GM18861 (cell line): Measurements from ENCODE around the gene CSN3.
"Not testable (repeated sequence)": the region's sequence is repeated elsewhere in the genome, so short reads cannot be mapped to it uniquely, and the experiment has no call there.

Source experiments
- ATAC-seq: cut with Tn5 transposase; IDR thresholded peaks from one replicate; pipeline ENCODE4 v1.9.1; 2021; ENCODE audit not compliant: unreplicated experiment

The CSN3 gene, protein sequence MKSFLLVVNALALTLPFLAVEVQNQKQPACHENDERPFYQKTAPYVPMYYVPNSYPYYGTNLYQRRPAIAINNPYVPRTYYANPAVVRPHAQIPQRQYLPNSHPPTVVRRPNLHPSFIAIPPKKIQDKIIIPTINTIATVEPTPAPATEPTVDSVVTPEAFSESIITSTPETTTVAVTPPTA

DNA sequence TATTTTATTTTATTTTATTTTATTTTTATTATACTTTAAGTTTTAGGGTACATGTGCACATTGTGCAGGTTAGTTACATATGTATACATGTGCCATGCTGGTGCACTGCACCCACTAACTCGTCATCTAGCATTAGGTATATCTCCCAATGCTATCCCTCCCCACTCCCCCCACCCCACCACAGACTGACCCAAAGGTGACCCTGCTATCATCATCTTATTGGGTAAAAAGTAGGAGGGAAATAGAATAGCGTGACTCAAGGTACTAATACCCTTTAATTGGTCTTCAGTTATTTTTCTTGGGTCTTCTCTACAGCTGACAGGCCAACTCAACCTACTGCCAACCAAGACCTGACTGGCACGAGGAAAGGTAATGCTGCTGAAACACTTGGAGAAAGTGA lies at the start of gene CSN3:
CSN3 (plus strand) TSS at position 301 of the 400 bp plus-strand sequence. CDS start 2,223 bp downstream, outside the sequence.
- ATAC-seq = not testable (repeated sequence)

DNA sequence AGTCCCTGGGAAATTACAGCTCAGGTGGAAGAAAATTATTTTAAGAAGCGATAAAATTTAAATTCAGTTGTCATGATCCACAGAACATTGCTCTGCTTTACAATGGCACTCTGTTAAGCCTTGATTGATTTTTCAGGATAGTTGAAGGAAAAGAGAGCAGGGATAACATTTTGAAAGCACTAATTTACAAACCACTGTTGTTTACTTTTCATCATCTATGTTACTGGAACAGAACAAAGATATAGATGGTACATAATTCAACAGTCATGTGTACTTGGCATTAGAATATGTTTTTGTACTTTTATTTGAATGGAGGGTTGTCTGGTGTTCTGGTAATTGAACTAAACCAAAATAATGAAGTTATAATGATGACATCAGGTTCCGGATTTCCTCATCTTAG lies 49.5 kb upstream of the CSN3 start:
- ATAC-seq = no peak

DNA sequence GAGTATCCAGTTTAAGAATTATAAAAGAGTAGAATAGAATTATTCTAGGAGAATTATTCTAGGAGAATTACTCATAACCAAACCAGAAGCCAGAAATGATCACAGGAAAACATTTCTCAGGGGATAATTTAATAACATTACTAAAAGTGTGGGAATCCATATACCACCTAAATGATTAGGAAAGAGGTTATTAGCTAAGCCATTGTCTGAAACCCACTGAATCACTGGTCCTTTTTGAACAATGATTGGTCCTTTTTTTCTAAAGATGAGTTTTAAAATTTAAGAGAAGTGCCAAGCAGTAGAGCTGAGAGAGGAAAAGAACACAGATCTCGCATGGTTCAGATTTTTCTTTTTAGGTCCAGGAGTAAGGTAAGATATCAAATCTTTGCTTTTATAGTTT lies 47.0 kb upstream of the CSN3 start, which contains the start of gene ODAM:
ODAM (plus strand) TSS at position 301 of the 400 bp plus-strand sequence. CDS start 819 bp downstream, outside the sequence.
- ATAC-seq = no peak

DNA sequence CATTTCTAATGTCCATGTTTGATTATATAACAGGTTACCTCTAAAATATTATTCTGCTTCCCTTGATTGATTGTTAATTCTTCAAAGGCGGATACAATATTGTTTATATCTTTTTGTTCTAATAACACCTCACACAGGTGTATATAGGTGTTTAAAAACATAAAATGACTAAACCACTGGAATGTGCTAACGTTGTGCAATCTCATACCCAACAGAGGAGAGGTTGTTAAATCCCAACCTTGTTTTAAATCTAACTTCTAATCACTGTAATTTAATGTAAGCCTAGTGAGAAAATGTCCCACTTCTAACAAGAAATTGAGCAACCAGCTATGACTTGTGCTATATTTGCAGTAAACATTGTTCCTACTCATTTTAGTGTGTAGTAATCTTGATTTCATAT lies 45.5 kb upstream of the CSN3 start:
- no peak for ATAC-seq

DNA sequence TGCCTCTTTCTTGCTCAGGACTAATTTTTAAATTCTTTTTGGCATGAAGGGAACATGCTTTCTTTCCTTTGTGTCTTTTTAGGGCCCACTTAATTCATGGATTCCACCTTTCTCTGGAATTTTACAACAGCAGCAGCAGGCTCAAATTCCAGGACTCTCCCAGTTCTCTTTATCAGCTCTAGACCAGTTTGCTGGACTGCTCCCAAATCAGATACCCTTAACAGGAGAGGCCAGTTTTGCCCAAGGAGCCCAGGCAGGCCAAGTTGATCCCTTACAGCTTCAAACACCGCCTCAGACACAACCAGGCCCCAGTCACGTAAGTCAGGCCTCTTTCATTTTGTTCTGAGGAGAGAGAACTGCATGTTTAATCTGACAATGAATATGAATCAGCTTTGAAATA lies 44.6 kb upstream of the CSN3 start:
- ATAC-seq = no peak

DNA sequence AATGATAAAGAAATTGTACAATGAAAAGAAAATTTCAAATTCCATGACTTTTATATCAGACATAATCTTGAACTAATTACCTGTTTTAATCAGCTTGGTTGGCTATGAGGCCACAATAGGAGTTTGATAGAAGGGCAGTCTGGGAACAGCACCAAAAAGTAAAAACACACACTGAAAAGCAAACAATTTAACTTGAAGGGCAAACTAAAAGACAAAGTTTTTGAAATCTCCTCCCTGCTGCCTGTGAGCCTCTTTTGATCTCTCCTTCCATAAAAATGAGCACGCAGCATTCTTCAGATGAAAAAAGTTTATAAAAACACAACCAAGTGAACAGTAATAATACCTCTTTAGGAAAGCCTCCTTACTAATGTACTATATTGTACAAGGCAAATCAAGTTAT lies 38.8 kb upstream of the CSN3 start:
- no peak for ATAC-seq

DNA sequence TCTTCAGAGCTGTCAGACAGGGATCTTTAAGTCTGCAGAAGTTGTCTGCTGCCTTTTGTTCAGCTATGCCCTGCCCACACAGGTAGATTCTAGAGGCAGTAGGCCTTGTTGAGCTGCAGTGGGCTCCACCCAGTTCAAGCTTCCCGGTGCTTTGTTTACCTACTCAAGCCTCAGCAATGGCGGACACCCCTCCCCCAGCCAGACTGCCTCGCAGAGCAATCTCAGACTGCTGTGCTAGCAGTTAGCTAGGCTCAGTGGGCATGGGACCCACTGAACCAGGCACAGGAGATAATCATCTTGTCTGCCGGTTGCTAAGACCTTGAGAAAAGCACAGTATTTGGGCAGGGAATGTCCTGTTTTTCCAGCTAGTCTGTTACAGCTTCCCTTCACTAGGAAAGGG lies 29.6 kb upstream of the CSN3 start:
- not testable (repeated sequence) for ATAC-seq

DNA sequence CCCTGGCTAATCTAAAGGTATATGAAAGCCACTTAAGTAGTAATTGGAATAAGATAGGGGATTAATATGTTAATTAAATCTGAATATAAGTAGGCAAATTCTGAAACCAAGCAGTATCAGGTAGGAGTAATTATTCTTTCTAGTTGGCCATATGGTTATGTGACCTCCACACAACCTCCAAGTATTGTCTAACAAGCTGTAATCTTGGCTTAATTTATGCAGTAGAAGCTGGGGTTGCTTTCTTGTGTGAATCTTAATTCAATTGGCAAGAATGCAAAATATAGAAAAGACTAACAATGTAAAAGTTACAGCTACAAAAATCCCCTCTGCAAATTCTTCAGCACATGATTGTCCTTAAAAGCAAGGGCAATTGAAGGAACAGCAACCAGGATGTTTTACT lies 26.3 kb upstream of the CSN3 start:
- not testable (repeated sequence) for ATAC-seq

DNA sequence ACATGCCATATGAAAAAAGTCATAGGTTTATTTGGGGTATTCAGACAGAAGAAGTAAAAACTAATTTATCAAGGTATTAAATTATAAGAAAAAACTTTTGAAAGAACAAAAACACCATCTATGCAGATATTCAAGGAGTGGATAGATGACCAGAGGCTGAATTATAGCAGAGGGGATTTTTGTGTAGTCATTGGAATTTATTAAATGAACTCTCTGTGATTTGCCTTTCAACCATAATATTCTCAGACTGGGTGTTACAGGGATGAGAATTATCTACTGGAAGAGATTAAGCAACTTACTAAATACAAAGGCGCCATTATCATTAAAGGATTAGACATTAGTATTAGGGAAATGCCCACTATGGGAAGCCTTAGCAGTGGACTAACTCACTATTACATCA lies 25.8 kb upstream of the CSN3 start:
- ATAC-seq = not testable (repeated sequence)

DNA sequence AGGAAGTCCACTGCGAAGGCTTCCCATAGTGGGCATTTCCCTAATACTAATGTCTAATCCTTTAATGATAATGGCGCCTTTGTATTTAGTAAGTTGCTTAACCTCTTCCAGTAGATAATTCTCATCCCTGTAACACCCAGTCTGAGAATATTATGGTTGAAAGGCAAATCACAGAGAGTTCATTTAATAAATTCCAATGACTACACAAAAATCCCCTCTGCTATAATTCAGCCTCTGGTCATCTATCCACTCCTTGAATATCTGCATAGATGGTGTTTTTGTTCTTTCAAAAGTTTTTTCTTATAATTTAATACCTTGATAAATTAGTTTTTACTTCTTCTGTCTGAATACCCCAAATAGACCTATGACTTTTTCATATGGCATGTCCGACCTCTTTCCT lies 21.0 kb upstream of the CSN3 start:
- ATAC-seq = not testable (repeated sequence)

DNA sequence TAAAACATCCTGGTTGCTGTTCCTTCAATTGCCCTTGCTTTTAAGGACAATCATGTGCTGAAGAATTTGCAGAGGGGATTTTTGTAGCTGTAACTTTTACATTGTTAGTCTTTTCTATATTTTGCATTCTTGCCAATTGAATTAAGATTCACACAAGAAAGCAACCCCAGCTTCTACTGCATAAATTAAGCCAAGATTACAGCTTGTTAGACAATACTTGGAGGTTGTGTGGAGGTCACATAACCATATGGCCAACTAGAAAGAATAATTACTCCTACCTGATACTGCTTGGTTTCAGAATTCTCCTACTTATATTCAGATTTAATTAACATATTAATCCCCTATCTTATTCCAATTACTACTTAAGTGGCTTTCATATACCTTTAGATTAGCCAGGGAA lies 20.6 kb upstream of the CSN3 start:
- ATAC-seq = not testable (repeated sequence)

DNA sequence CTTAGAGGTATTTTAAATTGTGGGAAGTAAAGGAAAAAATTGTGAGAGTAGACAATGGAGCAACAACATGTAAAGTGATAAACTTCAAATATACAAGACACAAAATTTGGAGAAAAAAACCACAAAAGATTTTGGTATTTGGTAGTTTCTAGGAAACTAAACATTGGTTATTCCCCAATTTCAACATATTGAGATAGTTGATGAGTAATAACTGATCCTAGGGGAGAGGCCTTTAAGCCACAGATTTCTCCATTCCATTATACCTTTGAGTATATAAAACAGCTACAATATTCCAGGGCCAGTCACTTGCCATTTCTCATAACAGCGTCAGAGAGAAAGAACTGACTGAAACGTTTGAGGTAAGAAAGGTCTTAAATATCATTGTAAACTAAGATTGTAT lies 16.6 kb upstream of the CSN3 start, which contains the start of gene FDCSP:
FDCSP (plus strand) TSS at position 301 of the 400 bp plus-strand sequence. CDS start 5,071 bp downstream, outside the sequence.
- no peak for ATAC-seq

DNA sequence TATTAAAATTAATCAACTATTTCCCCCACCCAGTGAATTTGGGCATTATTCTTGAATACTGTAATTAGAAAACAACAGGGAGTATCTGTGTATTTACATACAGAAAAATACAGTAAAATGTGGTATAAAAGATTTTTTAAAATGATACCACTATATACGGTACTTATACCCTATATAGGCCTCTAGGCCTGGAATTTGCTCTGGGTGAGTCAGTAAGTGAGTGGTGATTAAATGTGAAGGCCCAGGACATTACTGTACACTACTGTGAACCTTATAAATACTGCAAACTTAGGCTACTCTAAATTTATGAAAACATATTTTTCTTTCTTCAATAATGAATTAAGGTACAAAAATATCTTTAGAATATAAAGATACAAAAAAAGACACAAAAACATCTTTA lies 6.3 kb upstream of the CSN3 start:
- ATAC-seq = no peak

DNA sequence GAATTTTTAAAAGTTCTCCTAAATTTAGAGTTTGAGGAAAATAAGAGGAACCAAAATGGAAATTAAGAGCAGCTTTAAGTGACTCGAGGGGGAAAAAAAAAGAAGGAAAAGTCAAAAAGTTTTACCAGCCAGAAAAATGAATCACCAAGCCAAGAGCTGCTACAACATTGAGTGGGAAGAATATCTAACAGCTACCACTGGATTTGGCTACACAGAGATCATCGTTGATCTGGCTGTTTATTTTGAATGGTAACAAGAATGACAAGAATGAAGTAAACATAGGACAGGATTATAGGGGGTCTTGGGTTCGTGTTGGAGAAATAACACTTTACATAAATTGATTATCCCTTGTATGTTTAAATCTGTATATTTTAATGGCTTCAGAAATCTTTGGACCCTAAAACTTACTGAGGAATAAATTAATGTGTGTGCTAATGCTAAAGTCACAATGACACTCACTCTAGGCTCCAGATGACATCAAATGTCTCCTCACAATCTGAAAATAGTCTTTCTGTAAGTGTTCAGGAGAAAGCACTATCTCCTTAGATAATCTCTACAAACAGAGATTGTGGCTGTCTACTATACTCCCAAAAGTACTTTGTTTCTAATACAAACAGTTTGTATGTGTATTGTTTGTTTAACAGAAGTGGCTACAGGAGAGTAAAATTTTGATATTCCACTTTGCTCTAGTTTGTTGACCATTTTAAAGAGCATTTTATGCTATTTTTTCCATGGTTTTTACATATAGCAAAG lies 3.1 kb upstream of the CSN3 start:
- no peak for ATAC-seq

DNA sequence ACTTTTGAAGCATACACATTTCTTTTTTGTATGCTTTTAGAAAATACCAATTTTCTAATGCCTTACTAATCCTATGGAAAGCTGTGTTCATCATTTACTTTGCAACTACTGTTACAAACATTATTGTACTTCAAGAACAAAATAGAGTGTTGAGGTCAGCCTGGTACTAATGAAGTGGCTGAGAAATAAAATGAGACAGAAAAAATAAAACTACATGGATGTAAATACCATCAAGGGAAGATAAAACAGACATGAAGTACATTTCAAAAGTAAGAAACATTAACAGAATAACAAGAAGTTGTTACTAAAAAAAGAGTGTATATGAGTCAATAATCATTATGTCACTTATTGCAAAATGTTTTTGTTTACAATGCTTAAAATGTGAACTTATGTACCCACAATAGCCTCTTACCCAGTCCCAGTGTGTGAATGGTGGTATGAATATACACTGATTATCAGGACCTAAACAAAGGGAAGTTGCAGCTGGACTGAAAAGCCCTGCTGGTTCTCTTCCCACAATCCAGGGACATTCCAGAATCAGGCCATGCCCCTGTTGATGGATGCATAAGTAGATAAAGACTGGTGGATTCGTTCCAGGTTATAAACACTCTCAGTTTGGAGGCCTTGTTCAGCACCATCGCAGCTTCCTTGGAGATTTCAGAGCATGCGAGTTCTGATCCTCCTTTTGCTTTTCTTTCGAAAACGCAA lies 2.4 kb upstream of the CSN3 start:
- ATAC-seq = no peak

DNA sequence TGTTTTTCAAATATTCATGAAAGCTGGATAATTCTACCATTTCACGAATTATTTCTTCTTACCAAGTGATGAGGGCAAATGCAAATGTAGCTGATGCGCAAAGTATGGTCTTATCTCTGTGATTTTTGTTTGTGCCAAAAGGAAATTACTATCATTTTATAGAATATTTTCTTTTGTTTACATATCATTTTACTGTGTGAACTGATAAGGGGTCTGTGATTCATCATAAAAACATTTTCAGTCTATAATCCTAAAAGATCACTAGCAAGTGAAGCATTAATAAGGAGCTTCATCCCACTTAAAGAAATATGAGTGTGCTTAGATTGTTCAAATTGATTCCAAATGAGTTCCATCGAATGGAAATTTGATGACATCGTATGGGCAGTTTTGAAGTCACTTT lies 694 bp downstream of the CSN3 start:
- ATAC-seq = no peak

DNA sequence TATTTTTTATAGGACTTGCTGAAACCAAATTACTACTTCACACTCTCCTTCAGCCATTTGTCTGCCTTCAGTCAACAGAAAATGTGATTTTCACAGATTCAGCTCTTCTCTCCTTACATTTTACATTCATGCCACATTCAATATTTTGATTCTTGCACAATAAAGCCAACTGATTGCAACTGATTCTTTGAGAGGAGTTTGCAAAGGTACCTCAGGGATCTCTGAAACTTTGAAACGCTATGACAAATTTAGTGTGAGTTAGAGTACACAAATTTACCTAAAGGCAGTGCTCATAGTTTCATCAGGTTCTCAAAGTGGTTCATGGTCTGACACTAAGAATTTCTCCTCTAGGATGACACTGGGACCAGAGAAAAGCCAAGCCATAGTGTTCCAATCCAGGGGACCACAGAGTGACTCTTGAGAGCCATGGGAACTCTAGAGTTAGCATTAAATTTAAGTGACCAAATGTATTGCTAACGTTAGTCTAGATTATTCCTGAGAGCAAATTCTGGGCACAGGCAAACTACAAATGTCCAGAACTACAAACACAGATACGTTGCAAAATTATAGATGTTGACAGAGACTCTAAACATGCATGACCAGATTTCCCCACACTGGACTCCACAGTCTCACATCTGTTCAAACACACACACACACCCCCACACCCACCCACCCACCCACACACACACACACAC lies 9.0 kb downstream of the CSN3 start:
- no peak for ATAC-seq

DNA sequence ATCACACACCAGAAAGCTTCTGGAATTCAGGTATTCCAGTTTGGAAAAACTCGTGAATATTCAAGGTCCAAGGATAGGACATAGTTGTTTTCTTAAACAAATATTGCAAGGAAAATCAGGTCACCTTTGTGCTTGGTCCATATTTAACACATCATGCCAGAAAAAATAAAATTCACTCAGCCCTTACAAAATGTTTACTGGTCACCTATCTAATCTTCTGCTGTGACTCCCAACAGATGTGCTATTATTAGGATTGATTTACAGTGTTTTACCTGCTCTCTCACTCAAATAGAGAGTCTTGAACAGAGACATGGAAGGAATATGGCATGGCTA lies 9.5 kb downstream of the CSN3 start:
- ATAC-seq = no peak

DNA sequence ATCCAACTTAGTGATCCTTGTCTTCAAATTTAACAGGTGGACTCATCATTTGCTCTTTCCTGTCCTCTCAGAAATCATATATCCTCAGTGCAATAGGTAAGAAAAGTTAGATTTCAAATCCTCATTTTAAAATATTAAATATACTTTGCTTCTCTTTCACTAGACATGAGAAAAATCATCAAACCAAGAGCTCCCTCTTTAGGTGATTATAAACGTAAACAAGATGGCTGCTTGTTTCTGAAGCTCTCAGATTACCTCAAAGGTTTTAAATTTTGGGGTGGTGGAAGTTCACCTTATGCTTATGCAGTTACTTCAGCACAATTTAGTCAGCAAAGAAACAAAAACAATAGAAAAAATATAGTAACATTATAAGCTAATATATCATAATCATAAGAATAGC lies 27.3 kb downstream of the CSN3 start:
- ATAC-seq = no peak

DNA sequence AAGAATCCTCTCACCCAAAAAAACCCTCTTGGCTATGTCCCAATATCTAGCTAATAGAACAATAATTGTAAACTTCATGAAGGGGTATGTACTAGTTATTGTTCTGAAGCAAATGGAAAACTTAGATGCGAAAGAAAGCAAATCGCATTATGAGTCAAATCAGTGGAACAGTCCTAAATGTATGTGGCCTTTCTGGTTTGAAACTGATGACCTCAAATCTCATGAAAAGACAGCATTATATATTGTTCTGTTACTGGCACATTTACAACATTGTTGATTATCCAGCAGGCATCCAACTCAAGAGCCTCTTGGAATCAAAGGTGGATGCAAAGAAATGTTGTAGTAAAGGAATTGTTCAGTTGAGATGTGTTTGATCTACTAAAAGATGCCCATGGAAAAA lies 34.7 kb downstream of the CSN3 start:
- ATAC-seq = no peak

DNA sequence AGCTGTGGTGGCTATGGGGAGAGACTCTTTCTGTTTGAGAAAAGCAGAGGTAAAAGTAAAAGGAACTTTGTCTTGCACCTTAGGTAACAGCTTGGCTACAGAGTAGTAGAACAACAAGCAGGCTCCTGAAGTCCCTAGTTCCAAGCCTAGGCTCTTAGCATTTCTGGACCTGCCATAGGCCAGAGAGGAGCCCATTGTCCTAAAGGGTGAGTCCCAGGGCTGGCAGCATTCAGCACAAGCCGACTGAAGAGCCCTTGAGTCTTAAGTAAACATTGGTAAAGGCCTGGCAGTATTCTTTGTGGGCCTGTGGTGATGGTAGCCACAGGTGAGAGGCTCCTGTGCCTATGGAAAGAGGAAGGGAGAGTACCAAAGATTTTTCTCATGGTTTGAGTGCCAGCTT lies 38.2 kb downstream of the CSN3 start:
- ATAC-seq = no peak
